GM12873 (cell line): ENCODE measurements around the gene OTUD1.

ENCODE experiments used
- TF ChIP-seq, protein P1 (sequence below): IDR thresholded peaks from 2 replicates; pipeline ENCODE4 v1.5.1; 2012; ENCODE audit warnings: low read depth, mild to moderate bottlenecking, moderate library complexity, low read length, control low read depth; ENCODE audit not compliant: insufficient read depth; ENCODE audit errors: missing control alignments

OTUD1 gene

DNA sequence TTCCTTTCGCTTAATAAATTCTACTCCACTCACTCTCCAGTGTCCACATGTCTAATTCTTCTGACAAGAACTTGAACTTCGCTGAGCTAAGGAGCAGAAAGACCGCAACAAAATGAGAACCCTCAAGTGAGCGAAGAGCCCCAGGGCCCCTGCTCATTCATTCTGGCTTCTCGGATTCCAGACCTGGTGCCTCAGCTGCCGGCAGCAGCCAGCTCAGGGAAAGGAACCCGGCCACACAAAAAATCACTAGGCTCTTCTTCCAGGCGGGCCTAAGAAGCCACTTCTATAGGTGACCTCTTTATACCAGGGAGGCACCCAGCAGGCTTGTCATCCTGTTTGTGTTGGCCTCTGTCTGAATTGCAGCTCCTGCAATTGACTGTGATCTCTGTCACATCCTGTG is 33.3 kb downstream of the OTUD1 start:
- TF ChIP-seq, protein P1, sequence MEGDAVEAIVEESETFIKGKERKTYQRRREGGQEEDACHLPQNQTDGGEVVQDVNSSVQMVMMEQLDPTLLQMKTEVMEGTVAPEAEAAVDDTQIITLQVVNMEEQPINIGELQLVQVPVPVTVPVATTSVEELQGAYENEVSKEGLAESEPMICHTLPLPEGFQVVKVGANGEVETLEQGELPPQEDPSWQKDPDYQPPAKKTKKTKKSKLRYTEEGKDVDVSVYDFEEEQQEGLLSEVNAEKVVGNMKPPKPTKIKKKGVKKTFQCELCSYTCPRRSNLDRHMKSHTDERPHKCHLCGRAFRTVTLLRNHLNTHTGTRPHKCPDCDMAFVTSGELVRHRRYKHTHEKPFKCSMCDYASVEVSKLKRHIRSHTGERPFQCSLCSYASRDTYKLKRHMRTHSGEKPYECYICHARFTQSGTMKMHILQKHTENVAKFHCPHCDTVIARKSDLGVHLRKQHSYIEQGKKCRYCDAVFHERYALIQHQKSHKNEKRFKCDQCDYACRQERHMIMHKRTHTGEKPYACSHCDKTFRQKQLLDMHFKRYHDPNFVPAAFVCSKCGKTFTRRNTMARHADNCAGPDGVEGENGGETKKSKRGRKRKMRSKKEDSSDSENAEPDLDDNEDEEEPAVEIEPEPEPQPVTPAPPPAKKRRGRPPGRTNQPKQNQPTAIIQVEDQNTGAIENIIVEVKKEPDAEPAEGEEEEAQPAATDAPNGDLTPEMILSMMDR = no peak

DNA sequence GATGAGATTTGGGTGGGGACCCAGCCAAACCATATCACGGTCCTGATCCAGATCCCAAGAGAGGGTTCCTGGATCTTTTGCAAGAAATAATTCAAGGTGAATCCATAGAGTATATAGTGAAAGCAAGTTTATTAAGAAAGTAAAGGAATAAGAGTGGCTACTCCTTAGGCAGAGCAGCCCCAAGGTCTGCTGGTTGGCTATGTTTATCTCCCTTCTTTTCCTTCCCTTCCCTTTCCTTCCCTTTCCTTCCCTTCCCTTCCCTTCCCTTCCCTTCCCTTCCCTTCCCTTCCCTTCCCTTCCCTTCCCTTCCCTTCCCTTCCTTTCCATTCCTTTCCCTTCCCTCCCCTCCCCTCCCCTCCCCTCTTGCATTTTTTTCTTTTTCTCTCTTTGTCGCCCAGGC is 35.2 kb downstream of the OTUD1 start:
- TF ChIP-seq, protein P1 = no peak

DNA sequence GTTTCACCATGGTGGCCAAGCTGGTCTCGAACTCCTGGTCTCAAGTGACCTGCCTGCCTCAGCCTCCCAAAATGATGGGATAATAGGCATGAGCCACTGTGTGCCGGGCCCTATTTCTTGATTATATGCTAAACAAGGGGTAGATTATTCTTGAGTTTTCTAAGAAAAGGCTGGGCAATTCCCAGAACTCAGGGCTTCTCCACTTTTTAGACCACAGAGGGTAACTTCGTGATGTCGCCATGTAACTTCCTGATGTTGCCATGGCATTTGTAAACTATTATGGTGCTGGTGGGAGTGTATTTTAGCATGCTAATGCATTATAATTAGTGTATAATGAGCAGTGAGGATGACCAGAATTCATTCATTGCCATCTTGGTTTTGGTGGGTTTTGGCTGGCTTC is 35.8 kb downstream of the OTUD1 start:
- TF ChIP-seq, protein P1 = no peak

- TF ChIP-seq, protein P1 = no peak
Observed at GRCh38 chr10:23478570-23478969, 39.7 kb downstream of the OTUD1 start.

GRCh38 chr10:23479798-23480473 is 41.1 kb downstream of the OTUD1 start:
- TF ChIP-seq, protein P1 = no peak

- TF ChIP-seq, protein P1 = no peak
Observed at GRCh38 chr10:23481363-23481961, 42.6 kb downstream of the OTUD1 start.

DNA sequence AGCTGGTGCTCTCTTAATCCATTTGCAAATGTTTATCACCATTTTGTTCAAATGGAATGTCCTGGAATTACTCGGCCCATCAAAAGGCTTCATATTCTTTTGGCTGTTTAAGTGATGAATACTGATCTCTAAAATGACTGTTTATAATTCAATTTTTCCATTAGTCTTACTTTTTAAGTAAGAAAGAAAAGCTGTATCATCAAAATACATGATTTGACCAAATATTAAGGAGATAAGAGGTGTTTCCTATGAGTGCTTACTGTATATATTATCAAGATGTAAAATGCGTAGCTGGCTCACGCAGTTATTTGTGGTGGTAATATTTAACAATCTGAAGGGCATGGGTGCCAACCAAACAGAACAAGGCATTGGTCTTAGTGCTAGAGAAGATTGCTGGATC is 51.2 kb downstream of the OTUD1 start:
- TF ChIP-seq, protein P1 = no peak
